Skin epidermis (tissue), 12 donors: Measurements from ENCODE around the gene SYNPR.

ENCODE experiments used
- H3K27ac ChIP-seq, 21 experiments: fragments of 200-600 bp; sonication (generic) in 11 of 21; one replicate each; pipeline ENCODE4 v1.5.0; 2020; ENCODE audit warnings: mild to moderate bottlenecking in 3 of 21, inconsistent platforms in 2 of 21, moderate library complexity in 2 of 21
- H3K4me3 ChIP-seq, 7 experiments: fragments of 200-600 bp; sonication (generic) in 2 of 7; one replicate each; pipeline ENCODE4 v1.5.0; 2020; ENCODE audit warnings: inconsistent platforms in 2 of 7, mild to moderate bottlenecking in 2 of 7, moderate library complexity in 1 of 7

Gene SYNPR

DNA sequence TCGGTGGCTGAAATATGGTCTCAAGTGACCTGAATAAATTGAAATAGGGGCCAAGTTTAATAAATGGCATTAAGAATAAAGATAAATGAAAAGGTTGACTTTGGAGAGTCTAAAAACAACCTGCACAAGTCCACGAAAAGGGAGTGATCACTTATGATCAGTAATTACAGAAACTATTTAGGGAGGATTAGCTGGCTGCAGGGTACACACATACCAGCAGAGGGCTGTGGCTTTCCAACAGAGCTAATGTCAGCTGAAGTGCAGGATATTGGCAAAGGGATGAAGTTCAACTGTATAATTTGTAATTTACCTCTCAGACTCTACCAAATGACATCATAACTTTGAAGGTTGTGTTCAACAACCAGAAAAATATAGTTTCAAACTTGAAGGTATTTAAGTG is 86.8 kb downstream of the SYNPR start:
- H3K4me3 ChIP-seq, result no peak overlapping the region

DNA sequence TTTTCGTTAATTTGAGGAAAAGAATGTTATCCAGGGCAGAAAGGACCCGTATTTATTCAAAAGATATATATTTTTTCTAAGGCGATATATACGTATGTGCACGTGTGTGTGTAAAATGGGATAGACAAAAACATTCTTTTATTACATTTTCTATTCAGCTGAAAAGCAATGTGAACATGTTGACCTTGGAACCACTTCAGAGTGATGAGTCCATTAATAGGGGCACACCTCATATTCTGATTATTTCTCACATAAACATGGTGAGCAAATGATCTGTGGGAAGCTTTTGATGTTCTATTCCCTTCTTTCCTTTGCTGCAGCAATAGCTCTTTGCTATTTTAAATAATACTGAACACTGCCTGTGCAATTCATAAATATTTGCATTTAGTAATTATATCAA is 87.6 kb downstream of the SYNPR start:
- no peak overlapping the region for H3K27ac ChIP-seq

More for the DNA sequence above, 86.8 kb downstream of the SYNPR start:
- no peak overlapping the region for H3K27ac ChIP-seq

DNA sequence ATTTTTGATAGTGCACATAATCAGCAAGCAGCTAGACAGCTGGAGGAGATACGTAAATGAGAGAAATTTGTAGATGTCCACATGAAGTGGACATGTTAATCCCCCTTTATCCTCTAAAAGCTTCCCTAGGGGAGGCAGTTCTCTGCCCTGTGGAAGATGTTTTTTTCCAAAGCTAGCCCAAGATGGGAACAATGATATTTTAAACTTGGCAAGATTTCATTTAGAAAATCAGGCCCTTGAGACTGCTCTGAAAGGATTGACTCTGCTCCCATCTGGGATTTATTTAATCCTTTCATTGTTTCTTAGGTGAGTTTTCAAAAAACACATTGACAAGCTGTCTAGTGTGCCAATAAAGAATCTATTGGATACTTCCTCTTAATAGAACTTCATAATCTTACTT is 92.0 kb downstream of the SYNPR start:
- H3K4me3 ChIP-seq, result no peak overlapping the region
- no peak overlapping the region for H3K27ac ChIP-seq

More for the DNA sequence above, 87.6 kb downstream of the SYNPR start:
- no peak overlapping the region for H3K4me3 ChIP-seq

DNA sequence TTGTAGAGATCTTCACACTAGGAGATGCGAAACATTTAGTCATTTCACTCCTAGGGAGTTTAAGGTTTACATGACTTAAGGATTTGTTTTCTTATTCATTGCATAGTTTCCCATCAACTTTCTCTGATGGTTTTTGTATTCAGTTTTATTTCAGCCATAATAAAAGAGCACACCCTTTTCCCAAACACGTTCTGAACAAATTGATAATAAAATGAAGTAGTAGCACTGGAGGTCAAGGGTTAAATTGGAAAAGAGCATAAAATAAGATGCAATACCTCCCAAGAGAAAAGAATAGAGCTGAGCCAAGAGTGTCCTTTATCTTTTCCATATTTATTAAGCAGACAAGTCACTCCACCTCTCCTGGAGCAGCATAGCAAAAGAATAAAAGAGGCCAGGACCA is 104.9 kb downstream of the SYNPR start:
- Histone ChIP-seq H3K4me3 (no peak overlapping the region), H3K27ac (no peak overlapping the region)

DNA sequence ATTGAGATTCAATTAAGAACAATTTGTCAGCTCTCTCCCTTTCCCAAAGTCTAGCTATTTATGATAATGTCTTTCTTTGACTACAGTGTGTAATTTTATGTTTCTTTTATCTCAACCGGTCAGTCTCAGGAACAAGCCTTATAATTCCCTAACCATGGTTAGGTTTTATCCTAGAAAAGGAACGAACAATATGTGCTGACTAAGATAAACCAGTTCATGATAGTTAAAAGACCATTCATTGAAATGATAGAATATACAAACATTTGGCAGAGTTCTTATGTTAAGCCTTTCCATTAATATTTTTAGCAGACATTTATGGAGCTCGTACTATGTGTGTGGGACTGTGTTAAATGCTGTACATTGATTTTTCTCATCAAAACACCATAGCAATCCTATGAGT is 106.3 kb downstream of the SYNPR start:
- no peak overlapping the region for H3K4me3 ChIP-seq
- H3K27ac ChIP-seq, result no peak overlapping the region

DNA sequence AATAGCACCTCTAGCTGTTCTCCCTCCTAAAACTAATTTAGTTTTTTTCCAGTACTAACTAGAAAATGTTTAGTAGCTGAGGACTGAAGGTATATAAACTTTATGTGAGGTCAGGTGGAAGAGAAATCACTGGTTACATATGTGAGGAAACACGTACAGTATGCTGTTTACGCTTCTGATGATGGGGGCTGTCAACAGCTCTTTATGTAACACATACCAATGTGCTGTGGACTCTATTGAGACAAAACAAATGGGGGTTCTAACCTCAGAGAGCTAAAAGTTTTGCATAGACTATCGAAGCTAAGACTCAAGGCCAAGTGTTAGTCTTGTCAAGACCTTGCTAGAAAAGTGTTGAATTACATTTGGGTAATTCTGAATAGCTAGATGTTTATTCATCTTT is 107.5 kb downstream of the SYNPR start:
- no peak overlapping the region for H3K4me3 ChIP-seq
- H3K27ac ChIP-seq, result no peak overlapping the region

DNA sequence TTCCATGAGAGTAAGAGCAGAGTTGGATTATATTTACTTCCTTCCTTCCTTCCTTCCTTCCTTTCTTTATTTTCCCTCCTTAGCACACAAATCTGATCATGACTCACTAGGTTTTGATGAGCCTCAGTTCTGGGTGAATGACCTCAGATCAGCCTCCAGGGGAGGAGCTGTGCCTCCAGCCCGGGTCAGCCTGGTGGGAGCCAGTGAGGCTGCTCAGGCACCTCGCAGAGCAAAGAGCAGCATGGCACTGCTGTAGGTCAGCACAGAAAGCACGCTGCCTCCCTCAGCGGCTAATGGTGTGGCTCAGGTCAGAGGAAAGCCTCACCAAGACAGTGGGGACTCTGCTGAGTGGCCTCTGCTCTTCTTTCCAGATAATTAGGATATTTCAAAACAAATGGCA is 108.5 kb downstream of the SYNPR start:
- H3K4me3 ChIP-seq, result no peak overlapping the region

DNA sequence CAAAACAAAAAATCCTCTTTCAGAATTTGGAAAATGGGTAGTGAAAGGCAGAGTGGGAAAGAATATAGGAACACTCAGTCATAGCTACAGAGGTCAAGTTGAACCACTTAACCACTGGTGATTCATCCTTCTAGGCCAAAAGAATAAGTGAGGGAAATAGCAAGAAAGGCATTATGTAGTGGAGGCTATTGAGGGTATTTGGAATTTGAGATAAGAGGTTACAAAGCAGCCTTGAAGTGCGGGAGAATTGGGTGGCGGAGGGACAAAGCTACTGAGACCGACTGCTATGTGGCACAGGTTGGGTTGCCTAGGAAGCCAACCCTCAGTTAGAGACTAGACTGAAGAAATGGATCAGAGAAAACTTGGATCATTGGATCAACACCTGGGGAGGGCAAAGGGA is 109.5 kb downstream of the SYNPR start:
- no peak overlapping the region for H3K27ac ChIP-seq
- no peak overlapping the region for H3K4me3 ChIP-seq

More for the DNA sequence above, 108.5 kb downstream of the SYNPR start:
- H3K27ac ChIP-seq, result no peak overlapping the region

DNA sequence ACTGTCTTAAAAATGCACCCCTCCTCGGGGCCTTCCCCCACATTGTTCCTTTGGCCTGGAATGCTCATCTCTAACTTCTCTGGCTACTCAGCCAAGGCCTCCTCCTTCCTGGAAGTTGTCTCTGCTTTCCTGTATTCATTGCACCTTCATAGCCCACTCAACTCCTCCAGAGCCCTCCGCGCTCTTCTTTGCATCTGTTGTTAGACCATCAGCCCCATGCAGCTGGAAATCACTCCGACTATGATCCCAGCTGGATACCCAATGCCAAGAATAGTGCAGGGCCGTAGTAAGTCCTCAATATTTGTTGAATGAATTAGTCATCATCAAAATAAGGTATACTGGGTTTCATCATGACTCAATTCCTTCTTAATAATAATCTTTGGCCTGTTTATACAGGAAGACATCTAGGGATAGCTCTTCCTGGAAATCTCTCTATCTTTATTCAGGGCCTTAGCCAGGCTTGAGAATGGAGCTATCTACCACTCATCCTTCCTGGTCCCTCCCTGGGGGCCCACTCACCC is 112.7 kb downstream of the SYNPR start:
- Histone ChIP-seq H3K27ac (no peak overlapping the region), H3K4me3 (no peak overlapping the region)

DNA sequence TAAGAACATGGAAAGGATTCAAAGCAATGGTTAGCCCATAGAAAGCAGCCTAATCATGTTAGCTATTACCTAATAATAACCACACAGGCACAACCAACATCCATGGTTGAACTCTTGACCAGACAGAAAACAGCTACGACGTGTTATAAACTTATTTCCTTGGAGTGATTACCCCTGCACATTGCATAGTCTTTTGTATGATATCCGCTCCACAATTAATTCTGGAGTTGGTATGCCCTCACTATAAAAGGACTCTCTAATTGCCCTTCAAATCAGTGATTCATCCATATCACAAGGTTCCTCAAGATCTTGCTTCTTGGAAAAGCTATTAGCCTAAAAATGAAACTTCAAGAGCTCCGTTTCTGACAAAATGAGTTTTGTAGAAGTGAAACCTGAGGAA is 117.9 kb downstream of the SYNPR start:
- H3K4me3 ChIP-seq, result no peak overlapping the region
- H3K27ac ChIP-seq, result no peak overlapping the region

DNA sequence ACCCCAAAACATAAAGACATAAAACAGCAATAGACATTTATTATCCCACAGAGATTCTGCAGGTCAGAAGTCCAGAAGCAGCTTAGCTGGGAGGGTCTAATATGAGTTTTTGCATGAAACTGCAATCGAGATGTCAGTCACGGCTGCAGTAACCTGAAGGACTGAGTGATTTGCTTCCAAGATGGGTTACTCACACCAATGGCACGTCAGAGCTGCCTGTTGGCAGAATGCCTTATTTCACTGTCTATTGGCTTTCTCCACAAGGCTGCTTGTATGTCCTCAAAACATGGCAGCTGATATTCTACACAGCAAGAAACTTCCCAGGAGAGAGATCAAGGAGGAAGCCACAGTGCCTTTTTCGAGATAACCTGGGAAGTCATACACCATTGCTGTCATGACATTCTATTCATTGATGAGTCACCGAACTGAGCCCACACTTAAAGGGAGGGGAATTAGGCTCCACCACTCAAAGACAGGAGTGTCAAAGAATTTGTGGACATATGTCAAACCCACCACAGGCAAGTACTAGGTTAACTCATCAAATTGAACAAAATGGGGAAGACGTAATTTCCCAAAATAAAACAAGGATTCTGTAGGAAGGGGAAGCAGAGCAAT is 122.2 kb downstream of the SYNPR start:
- no peak overlapping the region for H3K27ac ChIP-seq
- H3K4me3 ChIP-seq, result no peak overlapping the region

DNA sequence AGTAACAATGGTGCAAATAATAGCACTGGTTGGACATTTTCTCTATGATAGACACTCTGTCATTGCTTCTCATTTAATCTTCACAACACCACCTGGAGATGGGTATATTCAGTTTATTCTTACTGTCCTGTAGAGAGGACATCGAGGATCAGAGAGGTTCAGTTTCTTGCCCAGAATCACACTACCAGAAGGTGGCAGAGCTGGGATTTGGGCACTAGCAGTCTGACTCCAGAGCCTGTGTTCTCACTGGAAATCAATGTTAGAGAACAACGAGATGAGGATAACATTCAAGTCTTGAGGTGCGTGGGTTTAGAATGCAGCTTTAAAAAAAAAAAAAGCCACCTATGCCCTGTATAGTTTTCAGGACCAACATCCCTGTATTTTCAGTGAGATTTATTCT is 127.8 kb downstream of the SYNPR start:
- H3K4me3 ChIP-seq, result no peak overlapping the region
- no peak overlapping the region for H3K27ac ChIP-seq

DNA sequence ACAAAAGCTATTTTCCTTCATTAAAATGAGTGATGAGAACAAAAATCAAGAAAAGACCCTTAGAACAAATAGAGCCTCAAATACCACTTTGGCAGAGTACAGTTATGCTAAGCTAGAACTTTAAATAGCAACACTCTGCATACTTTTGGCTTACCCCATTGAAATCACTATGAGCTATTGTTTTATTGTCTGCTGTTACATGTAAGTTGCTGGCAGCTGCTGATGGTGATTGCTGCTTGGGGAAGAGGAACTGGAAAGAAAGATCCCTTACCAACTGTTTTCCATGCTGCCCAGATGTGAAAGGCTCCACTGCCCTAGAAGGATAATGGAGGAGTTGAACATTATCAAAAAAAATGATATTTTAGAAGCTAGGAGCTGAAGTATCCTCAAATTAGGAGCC is 135.4 kb downstream of the SYNPR start:
- no peak overlapping the region for H3K27ac ChIP-seq
- no peak overlapping the region for H3K4me3 ChIP-seq

DNA sequence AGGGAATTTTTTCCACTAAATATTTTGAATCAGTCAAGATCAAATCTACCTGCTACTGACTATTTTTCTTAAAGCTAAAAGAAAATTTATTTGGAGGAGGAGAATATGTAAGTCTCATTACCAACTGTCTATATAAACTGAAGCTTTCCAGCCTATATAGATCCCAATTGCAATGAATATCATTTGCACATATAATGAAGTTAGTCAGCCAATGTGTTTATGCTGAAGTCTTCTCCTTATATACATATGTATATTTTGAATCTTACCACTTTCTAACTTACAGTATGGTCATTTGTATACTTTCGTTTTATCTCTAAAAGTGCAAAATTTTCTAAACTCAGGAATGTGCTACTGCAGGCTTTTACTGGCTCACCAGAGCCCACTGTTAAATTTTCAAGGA is 136.5 kb downstream of the SYNPR start:
- H3K27ac ChIP-seq, result no peak overlapping the region
- H3K4me3 ChIP-seq, result no peak overlapping the region

DNA sequence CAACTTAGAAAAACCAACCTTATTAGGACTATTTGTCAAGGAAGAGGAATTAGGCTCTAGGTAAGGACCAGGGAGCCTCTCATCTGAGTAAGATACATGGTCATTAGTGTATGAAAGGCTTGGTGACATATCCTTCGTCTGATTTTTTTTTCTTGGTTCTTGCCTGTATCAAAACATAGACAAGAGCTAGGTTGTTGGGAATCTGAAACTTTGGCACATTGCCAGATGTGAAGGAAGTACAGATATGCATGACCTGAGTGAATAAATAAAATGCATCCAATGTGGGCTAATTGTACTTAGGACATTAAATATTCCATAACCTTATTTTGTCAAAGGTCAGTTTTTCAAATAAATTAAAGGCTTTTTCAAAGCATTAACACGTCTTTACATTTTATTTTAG is 151.8 kb downstream of the SYNPR start:
- H3K27ac ChIP-seq, result no peak overlapping the region
- no peak overlapping the region for H3K4me3 ChIP-seq

DNA sequence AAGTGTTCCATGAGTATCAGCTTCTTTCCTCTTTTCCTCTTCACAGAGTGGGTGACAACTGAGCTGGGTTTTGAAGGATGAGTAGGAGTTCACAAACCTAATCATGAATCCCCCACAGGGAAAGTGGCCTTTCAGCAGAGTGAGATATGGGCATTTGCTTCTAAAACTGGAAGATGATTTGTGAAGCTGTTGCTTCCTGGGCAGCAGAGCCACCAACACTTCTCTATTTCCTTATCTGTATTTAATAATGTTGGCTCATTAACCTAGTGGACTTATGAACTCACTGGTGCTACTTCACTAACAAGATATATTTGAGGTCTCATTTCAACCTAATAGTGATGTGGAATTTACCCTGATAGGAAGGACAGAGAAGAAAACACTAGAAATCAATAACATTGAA is 152.8 kb downstream of the SYNPR start:
- Histone ChIP-seq H3K4me3 (no peak overlapping the region), H3K27ac (no peak overlapping the region)

DNA sequence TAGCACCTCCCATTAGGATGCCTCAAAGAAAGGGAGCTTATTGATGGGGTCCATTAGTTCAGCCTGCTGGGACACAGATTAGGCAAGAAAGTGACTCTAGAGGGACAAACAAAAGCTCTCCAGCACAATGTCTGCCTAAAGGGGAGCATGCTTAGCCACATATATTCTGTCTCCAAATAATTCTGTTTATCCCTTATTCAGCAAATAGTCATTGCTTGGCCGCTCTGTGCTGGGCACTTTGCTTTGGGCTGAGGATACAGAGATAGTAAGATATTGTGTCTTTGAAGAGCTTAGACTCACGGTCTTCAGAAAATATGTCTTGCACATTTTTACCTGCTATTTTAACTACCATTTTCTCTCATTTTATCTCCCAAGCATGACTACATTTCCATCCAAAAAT is 159.8 kb downstream of the SYNPR start:
- Histone ChIP-seq H3K27ac (no peak overlapping the region), H3K4me3 (no peak overlapping the region)

DNA sequence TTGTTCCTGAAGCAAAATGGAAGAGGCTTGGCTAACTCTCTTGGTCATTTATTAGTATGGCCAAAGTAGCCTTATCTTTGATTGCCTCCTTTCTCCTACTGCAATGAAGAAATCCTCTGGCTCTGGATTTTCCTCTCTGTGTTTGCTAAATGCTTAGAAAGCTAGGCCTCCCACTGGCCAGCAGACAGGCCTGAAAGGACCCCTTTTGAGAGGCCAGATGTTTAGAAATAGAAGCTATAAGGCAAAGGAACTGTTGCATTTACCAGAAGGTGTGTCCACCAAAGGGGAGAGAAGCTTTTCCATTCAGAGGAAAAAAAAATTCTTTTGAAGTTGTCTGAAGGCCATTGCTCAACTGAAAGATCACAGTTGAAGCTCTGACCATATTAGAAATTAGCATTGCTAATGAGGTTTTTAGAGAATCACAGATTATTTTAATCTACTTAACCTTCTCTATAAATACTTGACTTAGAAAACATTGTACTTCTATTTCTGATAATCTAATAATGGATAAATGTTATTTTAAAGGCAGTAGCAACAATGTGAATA is 160.8 kb downstream of the SYNPR start:
- no peak overlapping the region for H3K27ac ChIP-seq
- no peak overlapping the region for H3K4me3 ChIP-seq

DNA sequence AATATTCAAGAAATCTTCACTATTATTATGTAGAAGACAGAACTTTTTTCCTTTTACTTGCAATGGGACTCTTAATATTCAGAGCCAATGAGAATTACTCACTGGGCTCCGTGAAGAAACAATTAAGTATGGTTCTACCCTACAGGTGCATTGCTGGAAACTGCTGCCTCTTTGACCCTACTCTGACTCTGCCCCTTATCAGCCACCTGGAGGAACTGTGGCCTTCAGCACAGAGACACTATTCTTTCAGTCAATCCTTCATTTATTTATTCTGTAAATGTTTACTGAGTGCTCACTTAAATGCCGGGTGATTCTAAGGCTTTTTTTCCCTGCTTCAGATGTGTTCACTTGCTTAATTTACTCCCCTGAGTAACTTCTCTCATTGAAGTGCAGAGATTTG is 163.2 kb downstream of the SYNPR start:
- Histone ChIP-seq H3K4me3 (no peak overlapping the region), H3K27ac (no peak overlapping the region)

DNA sequence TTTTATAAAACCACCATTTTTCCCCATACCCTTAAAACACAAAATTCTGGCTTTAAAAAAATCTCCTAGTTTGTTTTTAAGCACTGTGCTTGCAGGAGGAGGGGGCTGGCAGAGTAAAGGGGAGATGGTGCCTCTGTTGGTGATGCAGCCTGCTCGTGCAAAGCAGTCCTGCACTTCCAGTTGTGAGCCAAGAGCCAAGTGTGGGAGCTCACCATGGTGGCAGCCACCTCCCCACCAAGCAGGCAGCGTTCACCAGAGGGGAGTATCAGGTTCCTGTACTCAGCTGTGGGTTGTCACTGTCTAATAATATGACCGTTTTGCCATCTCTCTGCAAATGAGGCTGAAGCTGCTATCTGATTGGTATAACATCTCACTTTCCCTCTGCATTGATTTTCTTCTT is 164.8 kb downstream of the SYNPR start:
- H3K27ac ChIP-seq, result no peak overlapping the region
- no peak overlapping the region for H3K4me3 ChIP-seq

DNA sequence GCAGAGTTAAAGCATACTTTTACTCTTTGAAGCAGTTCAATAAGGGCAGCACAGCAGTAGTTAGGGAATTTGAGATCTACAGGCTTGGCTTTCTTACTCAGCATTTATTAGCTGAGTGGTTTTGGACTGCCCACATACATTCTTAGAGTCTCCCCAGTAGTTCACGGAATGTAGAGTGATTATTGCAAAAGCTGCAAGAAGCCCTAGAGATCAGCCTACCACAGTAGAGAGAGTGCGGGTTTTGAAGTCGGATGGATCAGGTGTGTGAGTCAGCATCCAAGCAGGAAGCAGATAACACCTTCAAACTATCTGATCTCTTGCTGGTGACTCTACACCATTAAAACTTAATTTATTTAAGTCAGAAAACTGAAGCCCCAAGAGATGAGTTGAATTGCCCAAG is 171.9 kb downstream of the SYNPR start:
- Histone ChIP-seq H3K4me3 (no peak overlapping the region), H3K27ac (no peak overlapping the region)
